ENCODE results near the gene AKAP12. TPM values are rescaled to one million over a fixed set of nuclear protein-coding genes. Genes with fewer than 3 reads are reported as not detected.

AKAP12 gene
- total RNA-seq, 4 donors from 2014 or later, result 25.7 to 61.7 (median 53.1) TPM

GRCh38 chr6:151219192-151219591 is 20.6 kb upstream of the AKAP12 start:
- Histone ChIP-seq H3K9me3 (no peaks in the 10 kb centered on the region), H3K4me1 (no peaks in the 10 kb centered on the region), H3K27ac (no peak overlapping the region), H3K27me3 (no peaks in the 10 kb centered on the region), H3K4me3 (no peak overlapping the region), H3K36me3 (no peaks in the 10 kb centered on the region)
- no peak for DNase-seq
- in situ Hi-C loops (cut with MboI; ENCODE audit: low pct_ligation_motif_present in 1 of 4, low pct_unique_long_range_greater_than_20kb in 1 of 4, low sequenced_read_pairs in 3 of 4), result no loop called here
- WGBS, 2 donors (ENCODE audit: low coverage in 1 of 2), result 73 to 76% methylated on average over 3 of the region's 3 CpGs
- intact Hi-C loops (cut with DNase I; ENCODE audit: low total_unique reads), result no loop called here
- TF ChIP-seq POLR2A (IDR thresholded peaks at IDR 0.05) (no peak), CTCF (IDR thresholded peaks at IDR 0.05) (no peak), EP300 (IDR thresholded peaks at IDR 0.05; ENCODE audit: low read depth) (no peak), POLR2AphosphoS5 (IDR thresholded peaks at IDR 0.05) (no peak)

- intact Hi-C loops (cut with DNase I; ENCODE audit: low total_unique reads) (no loop called here), in situ Hi-C loops (cut with MboI; ENCODE audit: low pct_ligation_motif_present in 1 of 4, low pct_unique_long_range_greater_than_20kb in 1 of 4, low sequenced_read_pairs in 3 of 4) (no loop called here)
- no peaks in the 10 kb centered on the region for H3K4me1 ChIP-seq
- DNase-seq, result no peak
- TF ChIP-seq CTCF (IDR thresholded peaks at IDR 0.05), result no peak
- TF ChIP-seq EP300 (IDR thresholded peaks at IDR 0.05; ENCODE audit: low read depth), result no peak
- TF ChIP-seq POLR2A (IDR thresholded peaks at IDR 0.05), result no peak
- no peak for TF ChIP-seq POLR2AphosphoS5 (IDR thresholded peaks at IDR 0.05)
- H3K9me3 ChIP-seq, result no peaks in the 10 kb centered on the region
- H3K27me3 ChIP-seq, result no peaks in the 10 kb centered on the region
- no peak overlapping the region for H3K4me3 ChIP-seq
- H3K27ac ChIP-seq, result no peak overlapping the region
- no peaks in the 10 kb centered on the region for H3K36me3 ChIP-seq
Measured at GRCh38 chr6:151224076-151224475, 15.7 kb upstream of the AKAP12 start.

GRCh38 chr6:151225919-151226318 is 13.8 kb upstream of the AKAP12 start:
- intact Hi-C loops (cut with DNase I; ENCODE audit: low total_unique reads) (no loop called here), in situ Hi-C loops (cut with MboI; ENCODE audit: low pct_ligation_motif_present in 1 of 4, low pct_unique_long_range_greater_than_20kb in 1 of 4, low sequenced_read_pairs in 3 of 4) (no loop called here)
- H3K4me1 ChIP-seq, result no peaks in the 10 kb centered on the region
- DNase-seq, result no peak
- no peaks in the 10 kb centered on the region for H3K9me3 ChIP-seq
- no peak for TF ChIP-seq POLR2AphosphoS5 (IDR thresholded peaks at IDR 0.05)
- no peak for TF ChIP-seq EP300 (IDR thresholded peaks at IDR 0.05; ENCODE audit: low read depth)
- no peak for TF ChIP-seq CTCF (IDR thresholded peaks at IDR 0.05)
- TF ChIP-seq POLR2A (IDR thresholded peaks at IDR 0.05), result no peak
- no peaks in the 10 kb centered on the region for H3K36me3 ChIP-seq
- no peaks in the 10 kb centered on the region for H3K27me3 ChIP-seq
- 82 to 96% methylated on average over 5 to 11 of the region's 11 CpGs for WGBS, 2 donors (ENCODE audit: low coverage in 1 of 2)
- no peak overlapping the region for H3K27ac ChIP-seq
- no peak overlapping the region for H3K4me3 ChIP-seq

- intact Hi-C loops (cut with DNase I; ENCODE audit: low total_unique reads) (no loop called here), in situ Hi-C loops (cut with MboI; ENCODE audit: low pct_ligation_motif_present in 1 of 4, low pct_unique_long_range_greater_than_20kb in 1 of 4, low sequenced_read_pairs in 3 of 4) (no loop called here)
- Histone ChIP-seq H3K27me3 (no peaks in the 10 kb centered on the region), H3K4me1 (no peaks in the 10 kb centered on the region), H3K9me3 (no peaks in the 10 kb centered on the region), H3K27ac (no peak overlapping the region), H3K4me3 (no peak overlapping the region), H3K36me3 (no peaks in the 10 kb centered on the region)
- 85 to 86% methylated on average over 2 to 3 of the region's 3 CpGs for WGBS, 2 donors (ENCODE audit: low coverage in 1 of 2)
- DNase-seq, result no peak
- TF ChIP-seq CTCF (IDR thresholded peaks at IDR 0.05), result no peak
- TF ChIP-seq POLR2A (IDR thresholded peaks at IDR 0.05), result no peak
- TF ChIP-seq POLR2AphosphoS5 (IDR thresholded peaks at IDR 0.05), result no peak
- no peak for TF ChIP-seq EP300 (IDR thresholded peaks at IDR 0.05; ENCODE audit: low read depth)
Measured at GRCh38 chr6:151228788-151229400, 10.9 kb upstream of the AKAP12 start.
